GM19455 (cell line): Measurements from ENCODE around the gene GPRC5B.

Experiments used
- ATAC-seq: cut with Tn5 transposase; IDR thresholded peaks from one replicate; pipeline ENCODE4 v1.9.1; 2021; ENCODE audit not compliant: unreplicated experiment

The GPRC5B gene

DNA sequence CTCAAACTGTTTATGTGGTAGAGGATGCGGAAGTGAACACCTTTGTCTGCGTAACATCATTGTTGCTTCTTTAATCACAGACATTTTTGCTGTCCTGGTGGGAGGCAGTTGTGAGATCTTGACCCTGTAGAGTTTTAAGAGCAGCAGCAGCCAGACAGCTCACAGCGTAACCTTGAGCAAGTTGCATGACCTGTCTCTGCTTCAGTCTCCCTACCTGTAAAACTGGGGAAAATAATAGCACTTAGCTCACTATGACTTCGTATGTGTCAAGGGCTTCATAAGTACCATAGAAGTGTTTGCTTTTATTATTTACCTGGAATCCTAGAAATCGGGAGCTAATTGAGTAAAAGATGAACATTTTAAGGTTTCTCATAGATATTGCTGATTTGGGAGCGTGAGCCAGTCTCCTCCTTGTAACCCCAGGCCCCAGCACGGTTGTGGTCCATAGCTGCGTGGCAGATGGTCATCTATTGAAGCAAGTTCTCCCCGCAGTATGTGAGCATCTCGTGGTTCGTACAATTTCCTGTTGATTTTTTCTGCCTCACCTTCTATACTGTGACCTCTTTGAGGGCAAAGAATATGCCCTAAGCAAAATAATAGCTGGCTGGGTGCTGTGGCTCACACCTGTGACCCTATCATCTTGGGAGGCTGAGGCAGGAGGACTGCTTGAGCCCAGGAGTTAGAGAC, 34.4 kb downstream of the GPRC5B start:
- ATAC-seq = no peak

DNA sequence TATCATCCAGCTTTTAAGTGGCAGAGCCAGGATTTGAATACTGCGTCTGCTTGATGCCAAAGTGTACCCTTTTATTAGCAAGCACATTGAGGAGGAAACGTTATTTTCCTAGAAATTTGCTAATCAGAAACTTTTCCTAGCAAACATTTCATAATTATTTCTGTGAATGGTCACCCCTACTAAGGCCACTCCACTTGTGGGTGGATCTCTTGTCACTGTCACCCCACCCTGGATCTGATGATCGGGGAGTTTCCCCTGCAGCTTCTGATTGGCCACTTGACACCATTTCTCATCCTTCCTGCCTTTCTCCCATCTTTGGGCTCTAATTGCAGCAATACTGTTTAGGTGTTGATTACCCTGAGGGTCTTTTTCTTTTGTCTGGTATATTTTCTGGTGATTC, 35.9 kb downstream of the GPRC5B start:
- ATAC-seq = no peak

DNA sequence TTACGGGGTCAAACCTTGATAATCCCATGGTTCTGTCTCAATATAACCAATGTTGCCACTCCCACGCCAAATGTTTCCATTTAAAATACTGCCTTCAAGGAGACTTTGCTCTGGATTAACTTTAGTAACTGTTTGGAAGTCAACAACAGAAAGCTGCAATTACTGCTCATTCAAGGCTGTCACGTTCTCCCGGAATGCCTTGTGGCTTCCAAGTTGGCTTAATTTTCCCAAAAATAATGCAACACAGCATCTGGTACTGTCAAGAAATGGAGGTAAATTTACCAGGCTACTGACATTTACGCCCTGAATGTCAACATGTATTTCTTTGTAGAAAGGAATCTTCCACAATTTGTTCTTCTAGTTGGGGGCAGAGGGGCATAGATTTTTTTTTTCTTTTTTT, 38.2 kb downstream of the GPRC5B start:
- ATAC-seq = no peak

DNA sequence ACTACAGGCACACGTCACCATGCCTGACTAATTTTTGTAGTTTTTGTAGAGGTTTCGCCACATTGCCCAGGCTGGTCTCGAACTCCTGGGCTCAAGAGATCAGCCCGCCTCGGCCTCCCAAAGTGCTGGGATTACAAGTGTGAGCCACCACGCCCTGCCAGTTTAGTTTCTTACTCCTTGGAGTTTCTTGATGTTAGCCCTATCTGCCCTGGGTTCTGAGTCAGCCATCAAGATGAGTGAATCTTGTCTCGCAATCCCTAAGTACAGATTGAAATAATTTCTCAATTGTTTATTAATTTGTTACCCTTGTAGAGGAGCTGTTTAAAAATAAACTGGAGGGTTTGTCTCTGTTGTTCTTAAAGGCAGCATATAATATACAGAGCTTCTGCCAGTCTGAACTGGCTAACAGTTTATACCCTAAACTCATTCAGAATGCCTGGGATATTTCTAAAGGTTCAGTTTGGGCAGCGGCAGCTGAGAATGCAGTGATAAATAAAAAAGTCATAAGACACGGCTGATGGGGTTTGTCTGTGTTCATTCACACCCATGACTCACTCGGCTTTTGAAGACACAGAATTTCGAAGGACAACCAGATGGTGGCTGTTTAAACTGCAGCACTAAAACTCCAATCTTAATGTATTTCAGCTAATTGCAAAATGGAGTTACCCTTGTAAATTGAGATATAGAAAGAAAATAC, 39.6 kb downstream of the GPRC5B start:
- no peak for ATAC-seq

DNA sequence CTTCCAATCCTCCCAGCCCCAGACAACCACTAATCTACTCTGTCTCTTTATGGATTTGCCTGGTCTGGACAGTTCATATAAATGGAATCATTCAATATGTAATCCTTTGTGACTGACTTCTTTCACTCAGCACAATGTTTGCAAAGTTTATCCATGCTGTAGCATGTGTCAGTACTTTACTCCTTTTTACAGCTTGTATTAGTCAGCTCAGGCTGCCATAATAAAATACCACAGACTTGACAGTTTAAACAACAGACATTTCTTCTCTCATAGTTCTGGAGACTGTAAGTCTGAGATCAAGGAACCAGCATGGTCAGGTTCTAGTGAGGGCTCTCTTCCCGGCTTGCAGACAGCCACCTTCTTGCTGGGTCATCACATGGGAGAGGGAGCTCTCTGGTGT, 41.3 kb downstream of the GPRC5B start:
- no peak for ATAC-seq

DNA sequence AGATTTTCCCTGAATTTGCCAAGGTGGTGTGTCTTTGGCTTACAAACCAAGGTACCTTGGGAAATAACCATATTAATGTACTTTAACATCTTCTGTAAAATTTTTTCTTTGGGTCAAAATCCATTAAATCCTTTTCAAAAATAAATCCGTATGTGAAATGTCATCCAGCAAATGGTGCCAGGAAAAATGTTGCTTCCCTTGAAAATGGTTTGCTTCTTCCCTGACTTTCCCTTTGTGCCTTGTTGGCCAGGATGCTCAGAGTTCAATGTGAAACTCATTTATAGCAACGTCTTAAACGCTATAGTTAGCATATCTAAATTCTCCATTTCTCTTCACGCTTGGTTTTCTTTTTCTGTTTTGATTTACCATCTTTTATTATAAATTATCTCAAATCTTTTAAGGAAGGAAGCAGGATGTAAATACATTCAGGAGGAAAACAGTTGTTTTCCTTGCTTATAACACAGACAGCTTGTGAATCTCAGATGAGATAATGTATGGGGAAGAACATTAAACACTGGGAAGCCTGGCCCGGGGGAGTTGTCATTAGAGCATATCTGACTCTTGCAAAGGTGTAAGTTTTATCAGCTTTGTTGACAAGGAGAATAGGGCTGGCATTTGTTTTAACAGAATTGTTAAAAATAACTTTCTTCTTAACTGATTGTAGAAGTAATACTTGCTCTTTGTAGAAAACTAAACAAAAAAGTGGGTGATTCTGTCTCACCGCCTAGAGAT, 42.1 kb downstream of the GPRC5B start:
- ATAC-seq = no peak

DNA sequence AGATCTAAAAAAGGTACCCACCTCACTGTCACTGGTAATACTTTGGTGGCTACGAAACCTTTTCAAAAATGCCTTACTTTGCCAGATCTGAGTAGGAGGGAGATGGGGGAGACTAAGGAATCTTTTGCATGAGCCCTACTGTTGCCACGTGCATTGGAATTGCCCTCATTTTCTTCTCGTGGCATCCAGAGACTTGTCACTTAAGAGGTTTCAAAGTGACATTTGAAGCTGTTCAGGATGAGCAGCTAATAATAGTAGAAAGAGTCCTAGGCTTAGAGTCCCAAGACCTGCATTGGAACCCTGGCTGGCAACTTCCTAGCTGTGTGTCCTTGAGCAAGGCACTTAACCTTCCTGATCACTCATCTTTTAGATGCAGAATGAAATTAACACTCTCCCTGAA, 43.5 kb downstream of the GPRC5B start:
- no peak for ATAC-seq

DNA sequence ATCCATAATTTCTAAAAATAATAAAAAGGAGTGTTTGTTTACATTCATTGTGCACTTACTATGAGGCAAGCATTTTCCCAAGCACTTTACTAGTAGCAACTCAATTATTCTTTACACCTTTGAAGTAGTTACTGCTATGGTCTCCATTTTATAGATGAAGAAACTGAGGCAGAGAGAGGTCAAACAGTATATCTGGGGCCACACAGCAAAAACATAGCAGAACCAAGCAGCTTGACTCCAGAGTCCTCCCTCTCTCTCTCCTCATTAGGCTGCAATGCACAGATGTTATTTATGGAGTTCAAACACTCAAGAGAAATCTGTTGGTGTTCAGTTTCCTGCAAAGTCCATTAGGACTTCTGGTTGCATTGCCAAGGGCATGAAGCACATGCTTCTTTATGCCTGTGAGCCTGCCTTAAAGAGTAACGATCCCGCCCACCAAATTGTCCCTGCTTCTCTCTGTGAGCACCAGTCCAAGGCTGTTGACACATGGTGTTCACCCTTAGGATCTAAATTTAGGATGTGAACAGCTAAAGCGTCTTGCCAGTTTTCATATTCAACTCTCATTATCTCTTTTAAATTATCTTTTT, 44.0 kb downstream of the GPRC5B start:
- no peak for ATAC-seq

DNA sequence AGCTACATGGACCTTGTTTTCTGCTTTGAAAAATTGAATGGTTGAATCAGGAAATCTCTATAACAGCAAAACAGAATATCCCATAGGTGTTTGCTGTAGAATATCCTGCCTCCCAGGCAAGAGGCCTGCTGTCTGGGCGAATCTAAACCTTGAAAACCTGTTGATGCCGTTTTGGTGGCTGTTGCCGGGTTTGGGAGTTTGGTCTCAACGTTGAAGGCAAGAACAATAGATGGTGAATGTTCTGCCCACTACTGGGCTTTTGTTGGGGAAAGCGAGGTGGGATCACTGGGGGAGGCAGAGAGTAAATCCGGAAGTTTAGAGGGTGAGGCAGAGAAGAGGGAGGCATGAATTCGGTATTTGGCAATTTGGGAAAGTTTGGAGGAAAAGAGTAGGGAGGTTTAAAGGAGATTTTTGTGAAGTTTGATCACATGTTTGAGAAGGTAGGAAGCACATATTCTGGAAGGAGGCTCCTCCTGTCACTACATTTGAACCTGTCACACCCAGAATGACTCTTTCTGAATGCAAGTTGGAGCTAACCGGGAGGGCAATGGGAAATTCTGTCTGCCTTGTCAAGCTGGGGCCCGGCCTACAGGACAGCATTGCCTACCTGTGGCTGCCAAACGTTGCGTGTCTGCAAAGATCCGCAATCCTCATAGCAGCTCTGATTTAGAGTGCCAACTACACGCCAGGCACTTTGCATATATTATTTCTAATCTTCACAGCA, 46.5 kb downstream of the GPRC5B start:
- no peak for ATAC-seq

DNA sequence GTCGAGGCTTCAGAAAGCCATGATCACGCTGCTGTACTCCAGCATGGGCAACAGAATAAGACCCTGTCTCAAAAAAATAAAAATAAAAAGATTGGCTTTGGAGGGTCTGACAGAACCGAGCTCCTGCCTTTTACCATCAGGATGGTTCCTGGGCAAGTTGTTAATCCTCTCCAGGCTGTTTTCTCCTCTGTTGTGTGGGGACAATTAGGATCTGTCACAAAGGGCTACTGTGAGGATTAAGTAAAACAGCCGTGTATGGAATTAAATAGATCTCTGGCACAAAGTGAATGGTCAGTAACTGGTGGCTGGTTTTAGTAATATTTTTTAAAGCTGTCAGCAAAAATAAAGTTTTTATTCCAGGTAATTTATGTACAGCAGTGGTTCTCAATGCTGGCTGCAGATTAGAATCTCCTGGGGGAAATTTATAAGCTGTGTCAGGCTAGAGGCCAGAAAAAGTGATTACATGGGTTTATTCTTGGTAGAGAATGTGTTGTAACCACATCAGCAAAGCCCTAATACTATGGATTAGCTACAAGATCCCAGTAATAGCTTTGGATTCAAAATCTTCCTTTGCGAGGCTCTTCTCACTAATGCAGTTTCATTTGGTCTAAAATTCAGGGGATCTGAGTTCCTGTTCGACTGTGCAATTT, 47.2 kb downstream of the GPRC5B start:
- no peak for ATAC-seq

DNA sequence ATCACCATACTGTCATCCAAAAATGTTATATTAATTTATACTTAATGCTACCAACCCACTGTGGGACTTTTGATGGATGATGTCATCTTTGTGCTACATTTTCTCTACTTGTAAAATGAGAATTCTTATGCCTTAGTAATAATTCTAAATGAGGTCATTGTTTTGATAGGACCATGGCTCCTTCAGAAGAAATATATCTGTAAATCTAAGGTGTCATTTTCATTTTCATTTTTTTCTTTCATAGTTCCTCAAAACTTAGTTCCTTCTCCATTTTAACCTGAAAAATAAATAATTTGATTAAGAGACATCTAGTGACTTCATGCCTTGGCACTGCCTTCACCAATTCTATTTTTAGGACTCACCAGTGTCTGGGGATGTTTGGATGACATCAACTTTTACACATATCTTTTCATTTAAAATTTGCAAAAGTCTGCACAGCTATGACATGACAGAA, 48.7 kb downstream of the GPRC5B start:
- no peak for ATAC-seq

DNA sequence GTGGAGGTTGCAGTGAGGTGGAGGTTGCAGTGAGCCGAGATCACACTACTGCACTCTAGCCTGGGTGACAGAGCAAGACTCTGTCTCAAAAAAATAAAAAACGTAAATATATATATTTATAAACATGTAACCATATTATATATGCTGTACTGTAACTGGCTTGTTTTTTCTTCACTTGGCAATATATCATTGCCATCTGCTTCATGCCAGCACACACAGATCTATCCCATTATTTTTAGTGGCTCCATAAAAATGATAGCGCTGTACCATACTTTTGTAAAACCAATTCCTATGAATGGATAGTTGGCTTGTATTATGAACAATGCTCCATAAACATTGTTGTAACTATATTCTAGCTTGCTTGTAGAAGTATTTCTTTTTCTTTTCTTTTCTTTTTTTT, 49.5 kb downstream of the GPRC5B start:
- no peak for ATAC-seq

DNA sequence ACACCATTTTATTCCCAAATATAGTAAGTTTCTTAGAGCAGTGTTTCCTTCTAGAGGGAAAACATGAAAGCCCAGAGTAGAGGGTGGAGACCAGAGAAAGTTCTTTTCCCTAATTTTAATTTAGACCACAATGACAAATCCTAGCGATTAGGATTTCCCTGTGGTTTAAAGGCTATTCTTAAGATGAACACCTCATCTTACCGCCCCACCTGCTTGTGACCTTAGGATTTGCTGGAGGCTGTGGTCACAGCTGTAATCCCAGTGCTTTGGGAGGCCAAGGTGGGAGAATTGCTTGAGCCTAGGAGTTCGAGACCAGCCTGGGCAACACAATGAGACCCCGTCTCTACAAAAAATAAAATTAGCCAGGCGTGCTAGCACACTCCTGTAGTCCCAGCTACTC, 51.1 kb downstream of the GPRC5B start:
- no peak for ATAC-seq

DNA sequence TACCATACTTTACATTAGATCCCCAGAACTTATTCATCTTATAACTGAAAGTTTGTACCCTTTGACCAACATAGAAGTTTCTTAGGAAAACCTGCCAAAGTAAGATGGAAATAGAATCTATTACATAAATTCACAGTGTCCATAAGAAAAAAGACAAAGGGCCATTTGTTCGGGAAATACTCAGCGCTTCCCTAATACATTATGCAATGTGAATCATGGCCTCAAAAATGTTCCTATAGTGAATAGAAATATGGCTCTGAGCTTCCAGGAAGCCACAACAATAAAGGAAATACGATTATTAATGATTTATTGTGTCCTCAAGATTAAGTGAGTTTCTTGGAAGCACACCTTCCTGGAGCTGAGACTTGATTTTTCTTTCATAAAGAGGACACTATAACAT, 51.5 kb downstream of the GPRC5B start:
- ATAC-seq = no peak

DNA sequence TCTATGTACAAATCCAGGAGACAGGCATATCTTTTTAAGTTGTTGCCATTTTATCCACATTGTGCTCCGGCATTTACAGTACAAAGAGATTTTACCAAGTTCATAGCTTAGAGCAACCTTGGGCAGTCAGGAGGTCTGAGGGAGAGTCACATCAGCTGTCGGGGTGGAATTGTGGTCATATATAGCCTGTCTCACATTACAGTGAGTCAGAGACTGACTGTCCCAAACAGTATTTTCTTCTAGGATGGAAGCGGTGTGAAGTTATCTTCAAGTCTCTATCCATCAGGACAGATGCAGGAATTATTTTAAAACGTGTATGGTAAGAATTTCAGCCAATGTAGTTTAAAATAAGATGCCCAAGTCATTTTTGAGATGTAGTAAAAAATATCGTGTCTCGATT, 53.0 kb downstream of the GPRC5B start:
- no peak for ATAC-seq

DNA sequence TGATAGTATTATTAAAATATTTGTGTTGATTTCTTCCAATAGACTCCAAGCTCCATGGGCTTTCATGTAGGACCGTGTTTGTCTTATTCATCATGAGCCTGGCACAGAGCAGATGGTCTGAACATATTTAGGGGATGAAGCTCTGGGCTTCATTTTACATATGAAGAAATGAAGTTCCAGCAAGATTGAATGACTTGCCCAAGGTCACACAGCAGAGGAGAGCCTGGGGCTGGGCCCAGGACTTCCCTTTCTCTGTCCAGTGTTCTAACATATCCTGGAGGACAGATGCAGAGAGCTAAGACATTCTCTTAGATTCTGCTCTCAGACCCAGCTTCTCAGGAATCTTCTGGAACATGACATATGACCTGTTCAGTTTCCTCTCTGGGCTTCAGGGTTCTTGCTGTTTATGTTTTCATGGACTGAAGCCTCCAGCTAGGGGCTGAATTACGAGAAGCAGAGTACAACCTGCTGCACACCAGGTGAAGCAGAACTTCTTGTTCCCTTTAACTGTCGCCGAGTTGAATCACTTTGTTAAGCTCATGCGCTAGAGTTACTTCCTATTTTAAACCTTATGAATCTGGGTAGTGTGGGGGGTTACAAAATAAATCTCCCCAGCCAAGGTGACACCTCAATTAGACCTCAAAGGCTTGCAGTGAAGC, 53.6 kb downstream of the GPRC5B start:
- no peak for ATAC-seq

DNA sequence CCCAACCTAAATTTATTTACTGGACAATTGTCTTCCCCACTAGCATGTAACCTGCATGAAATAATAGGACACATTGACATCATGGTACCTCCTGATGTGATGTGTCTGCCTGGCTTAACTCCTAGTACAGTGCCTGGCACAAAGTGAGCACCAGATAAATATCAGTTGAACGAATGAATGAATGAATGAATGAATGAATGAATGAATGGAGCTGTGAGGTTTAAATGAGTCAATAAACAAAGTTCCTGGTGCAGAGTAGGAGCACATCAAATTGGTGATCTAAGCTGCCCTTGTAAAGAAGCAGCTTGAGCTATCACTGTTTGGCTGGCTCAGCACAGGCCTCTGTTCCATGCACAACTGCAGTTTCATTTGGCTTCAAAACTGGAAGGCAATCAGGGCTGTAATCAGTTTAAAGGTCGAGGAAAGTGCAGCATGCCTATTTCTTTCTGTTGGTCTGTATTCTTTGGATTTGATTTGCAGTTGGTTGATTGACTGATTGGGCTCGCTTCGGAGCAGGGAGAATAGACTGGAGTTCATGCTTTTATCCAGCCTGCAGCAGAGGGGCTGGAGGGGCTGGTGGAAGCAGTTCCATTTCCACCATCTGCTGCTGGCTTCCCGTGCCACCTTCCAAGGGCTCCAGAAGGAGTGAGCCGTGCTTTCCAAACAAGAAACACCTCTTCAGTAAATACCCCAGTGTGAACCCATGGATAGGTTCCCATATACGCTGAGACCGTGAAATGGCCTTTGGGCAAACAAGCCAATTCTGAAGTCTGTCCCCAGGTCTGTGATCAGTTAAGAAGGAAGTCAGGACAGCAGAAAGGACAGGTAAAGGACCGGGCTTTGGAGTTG, 54.6 kb downstream of the GPRC5B start:
- no peak for ATAC-seq

DNA sequence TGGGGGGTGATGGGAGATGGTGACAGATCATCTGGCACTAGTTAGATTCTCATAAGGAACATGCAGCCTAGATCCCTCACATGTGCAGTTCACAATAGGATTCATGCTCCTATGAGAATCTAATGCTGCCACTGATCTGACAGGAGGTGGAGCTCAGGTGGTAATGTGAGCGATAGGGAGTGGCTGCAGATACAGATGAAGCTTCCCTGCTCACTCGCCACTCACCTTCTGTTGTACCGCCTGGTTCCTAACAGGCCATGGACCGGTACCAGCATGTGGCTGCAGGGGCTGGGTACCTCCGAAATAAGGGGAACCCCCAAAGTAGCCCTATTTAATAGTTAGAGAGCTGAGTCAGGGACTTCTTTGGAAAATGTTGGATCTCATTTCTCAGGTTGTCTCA, 60.4 kb downstream of the GPRC5B start:
- ATAC-seq = no peak

DNA sequence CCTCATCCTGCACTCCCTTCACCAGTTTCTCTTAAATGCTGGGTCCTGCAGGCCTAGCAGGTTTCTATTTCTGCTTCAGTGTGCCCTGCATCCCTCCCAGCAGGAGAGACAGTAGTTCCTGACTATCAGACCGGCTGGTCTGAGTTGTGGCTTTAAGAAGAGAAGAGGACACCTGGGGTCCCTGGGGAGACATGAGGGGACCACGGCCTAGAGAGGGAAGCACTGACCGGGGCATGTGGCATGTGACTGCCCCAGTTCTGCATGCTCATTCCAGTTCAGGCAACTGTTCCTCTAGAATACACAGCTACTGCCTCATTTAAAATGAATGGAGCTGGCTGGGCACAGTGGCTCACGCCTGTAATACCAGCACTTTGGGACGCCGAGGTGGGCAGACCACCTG, 61.3 kb downstream of the GPRC5B start:
- ATAC-seq = no peak
